Neural crest cell (in vitro differentiated cells): ENCODE measurements around the gene SYT13. TPM values are rescaled to one million over a fixed set of nuclear protein-coding genes. Genes with fewer than 3 reads are reported as not detected.
A peak's percentile ranks its signal among the peaks of the same experiment; 100 is the strongest.

Experiments
- DNase-seq: peaks from one replicate; pipeline ENCODE4 v3.0.0; 2021; ENCODE audit warnings: low read depth, mixed read lengths, low spot score
- H3K27ac Mint-ChIP-seq: one replicate; pipeline ENCODE4 v1.8.0; 2021; ENCODE audit warnings: mild to moderate bottlenecking, mixed read lengths; ENCODE audit not compliant: unreplicated experiment
- H3K27me3 Mint-ChIP-seq: 2 replicates; pipeline ENCODE4 v1.8.0; 2021; ENCODE audit warnings: low read depth, mild to moderate bottlenecking, mixed read lengths
- H3K36me3 Mint-ChIP-seq: 2 replicates; pipeline ENCODE4 v1.8.0; 2021; ENCODE audit warnings: low read depth, mild to moderate bottlenecking, mixed read lengths
- H3K4me1 Mint-ChIP-seq: 2 replicates; pipeline ENCODE4 v1.8.0; 2021; ENCODE audit warnings: mixed read lengths
- H3K4me3 Mint-ChIP-seq: one replicate; pipeline ENCODE4 v1.8.0; 2021; ENCODE audit warnings: mild to moderate bottlenecking, mixed read lengths
- H3K9me3 Mint-ChIP-seq: 2 replicates; pipeline ENCODE4 v1.8.0; 2021; ENCODE audit warnings: mixed read lengths
- total RNA-seq: library from RNA; stranded (reverse); gene quantifications from 2 replicates; pipeline ENCODE4 v1.2.1, GENCODE V29; 2021
- TF ChIP-seq, protein P1 (sequence below): fragments of 200-600 bp; sonication (generic); conservative IDR thresholded peaks from 2 replicates; pipeline ENCODE4 v1.5.0; 2021; ENCODE audit warnings: antibody characterized with exemption, mild to moderate bottlenecking

SYT13 gene
- total RNA-seq, 1 donor from 2014 or later, result 1.7 TPM

DNA sequence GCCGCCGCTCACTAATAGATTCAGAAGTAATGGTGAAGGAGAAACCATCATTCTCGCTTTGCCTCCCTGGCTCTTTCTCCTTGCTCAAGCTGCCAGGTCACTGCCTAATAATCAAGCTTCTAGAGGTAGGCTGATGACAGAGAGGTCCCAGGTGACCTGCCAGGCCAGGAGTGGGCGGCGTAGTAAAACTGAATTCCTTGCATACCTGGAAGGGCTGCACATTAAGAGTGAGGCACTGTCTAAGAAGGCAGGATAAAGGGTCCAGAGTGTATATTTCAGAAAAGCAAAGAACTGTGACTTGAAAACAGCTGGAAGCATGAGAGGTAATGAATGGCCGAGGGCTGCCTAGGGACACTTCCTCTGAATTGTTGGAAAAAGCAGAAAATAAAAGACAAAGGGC lies 4.1 kb downstream of the SYT13 start:
- no peaks in the 10 kb centered on the region for H3K9me3 Mint-ChIP-seq
- TF ChIP-seq, protein P1, sequence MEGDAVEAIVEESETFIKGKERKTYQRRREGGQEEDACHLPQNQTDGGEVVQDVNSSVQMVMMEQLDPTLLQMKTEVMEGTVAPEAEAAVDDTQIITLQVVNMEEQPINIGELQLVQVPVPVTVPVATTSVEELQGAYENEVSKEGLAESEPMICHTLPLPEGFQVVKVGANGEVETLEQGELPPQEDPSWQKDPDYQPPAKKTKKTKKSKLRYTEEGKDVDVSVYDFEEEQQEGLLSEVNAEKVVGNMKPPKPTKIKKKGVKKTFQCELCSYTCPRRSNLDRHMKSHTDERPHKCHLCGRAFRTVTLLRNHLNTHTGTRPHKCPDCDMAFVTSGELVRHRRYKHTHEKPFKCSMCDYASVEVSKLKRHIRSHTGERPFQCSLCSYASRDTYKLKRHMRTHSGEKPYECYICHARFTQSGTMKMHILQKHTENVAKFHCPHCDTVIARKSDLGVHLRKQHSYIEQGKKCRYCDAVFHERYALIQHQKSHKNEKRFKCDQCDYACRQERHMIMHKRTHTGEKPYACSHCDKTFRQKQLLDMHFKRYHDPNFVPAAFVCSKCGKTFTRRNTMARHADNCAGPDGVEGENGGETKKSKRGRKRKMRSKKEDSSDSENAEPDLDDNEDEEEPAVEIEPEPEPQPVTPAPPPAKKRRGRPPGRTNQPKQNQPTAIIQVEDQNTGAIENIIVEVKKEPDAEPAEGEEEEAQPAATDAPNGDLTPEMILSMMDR, result no peak
- DNase-seq, result no peak
- H3K27ac Mint-ChIP-seq, result no peak overlapping the region
- peaks cover 59% of the 10 kb centered on the region for H3K27me3 Mint-ChIP-seq
- H3K4me1 Mint-ChIP-seq, result peaks cover 16% of the 10 kb centered on the region
- H3K36me3 Mint-ChIP-seq, result no peaks in the 10 kb centered on the region
- H3K4me3 Mint-ChIP-seq, result peak overlapping the region; percentile 45

DNA sequence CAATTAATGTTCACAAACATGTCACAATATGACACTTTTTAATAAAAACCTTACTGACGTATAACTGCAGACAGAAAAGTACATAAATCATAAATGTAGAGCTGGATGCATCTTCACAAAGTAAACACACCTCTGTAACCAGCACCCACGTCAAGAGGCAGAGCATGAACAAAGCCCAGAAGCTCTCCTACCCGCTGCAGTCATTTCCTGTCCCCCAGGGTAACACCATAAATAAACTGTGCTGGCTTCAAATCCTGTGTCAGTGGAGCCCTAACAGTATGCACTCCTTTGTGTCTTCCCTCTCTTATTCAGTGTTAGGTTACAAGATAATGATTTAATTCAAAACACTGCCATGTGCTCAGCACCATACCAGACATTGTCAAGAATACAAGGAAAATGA lies 5.7 kb downstream of the SYT13 start:
- no peaks in the 10 kb centered on the region for H3K9me3 Mint-ChIP-seq
- H3K36me3 Mint-ChIP-seq, result no peaks in the 10 kb centered on the region
- no peak overlapping the region for H3K4me3 Mint-ChIP-seq
- peaks cover 14% of the 10 kb centered on the region for H3K4me1 Mint-ChIP-seq
- H3K27ac Mint-ChIP-seq, result no peak overlapping the region
- TF ChIP-seq, protein P1, result no peak
- H3K27me3 Mint-ChIP-seq, result peaks cover 57% of the 10 kb centered on the region
- no peak for DNase-seq

DNA sequence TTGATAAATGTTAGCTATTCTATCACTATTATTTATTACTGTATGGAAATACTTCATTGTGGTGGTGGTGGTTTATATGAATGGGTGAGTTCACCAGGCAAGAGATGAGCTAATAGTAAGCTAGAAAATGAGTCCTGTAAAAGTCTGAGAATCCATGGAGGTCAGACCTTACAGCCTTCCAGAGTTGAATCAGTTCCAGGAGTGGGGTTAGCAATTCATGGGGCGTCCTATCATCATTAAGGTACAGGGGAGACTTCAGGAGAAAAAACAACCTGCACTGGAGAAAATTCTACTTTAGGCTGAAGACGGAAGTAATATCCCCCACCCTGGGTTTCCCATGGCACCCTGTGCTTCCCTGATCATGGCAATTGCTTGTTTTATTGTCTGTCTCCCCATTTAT lies 6.5 kb downstream of the SYT13 start:
- no peak for DNase-seq
- peaks cover 57% of the 10 kb centered on the region for H3K27me3 Mint-ChIP-seq
- no peak overlapping the region for H3K27ac Mint-ChIP-seq
- no peaks in the 10 kb centered on the region for H3K36me3 Mint-ChIP-seq
- peaks cover 11% of the 10 kb centered on the region for H3K4me1 Mint-ChIP-seq
- H3K4me3 Mint-ChIP-seq, result no peak overlapping the region
- TF ChIP-seq, protein P1, result no peak
- no peaks in the 10 kb centered on the region for H3K9me3 Mint-ChIP-seq

DNA sequence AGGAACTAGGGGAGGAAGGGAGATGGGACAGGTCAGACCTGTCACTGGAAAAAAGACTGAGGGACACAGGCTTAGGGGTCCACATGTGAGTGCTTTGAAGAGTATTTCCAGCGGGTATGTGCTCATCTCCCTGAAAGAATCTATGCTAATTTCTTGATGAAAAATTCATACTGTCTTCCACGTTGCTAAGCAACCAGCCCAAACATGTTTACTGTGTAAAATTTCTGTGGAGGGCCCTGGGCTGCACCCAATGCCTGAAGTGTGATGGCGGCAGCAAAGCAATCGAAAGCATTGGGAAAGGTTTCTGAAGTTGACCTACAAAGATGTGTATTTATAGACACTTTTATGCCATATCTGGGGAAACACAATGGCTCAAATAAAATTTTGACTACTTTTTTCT lies 7.4 kb downstream of the SYT13 start:
- Mint-ChIP-seq H3K4me3 (no peak overlapping the region), H3K4me1 (peaks cover 11% of the 10 kb centered on the region), H3K36me3 (no peaks in the 10 kb centered on the region), H3K9me3 (no peaks in the 10 kb centered on the region), H3K27ac (no peak overlapping the region), H3K27me3 (peaks cover 57% of the 10 kb centered on the region)
- no peak for DNase-seq
- TF ChIP-seq, protein P1, result no peak

DNA sequence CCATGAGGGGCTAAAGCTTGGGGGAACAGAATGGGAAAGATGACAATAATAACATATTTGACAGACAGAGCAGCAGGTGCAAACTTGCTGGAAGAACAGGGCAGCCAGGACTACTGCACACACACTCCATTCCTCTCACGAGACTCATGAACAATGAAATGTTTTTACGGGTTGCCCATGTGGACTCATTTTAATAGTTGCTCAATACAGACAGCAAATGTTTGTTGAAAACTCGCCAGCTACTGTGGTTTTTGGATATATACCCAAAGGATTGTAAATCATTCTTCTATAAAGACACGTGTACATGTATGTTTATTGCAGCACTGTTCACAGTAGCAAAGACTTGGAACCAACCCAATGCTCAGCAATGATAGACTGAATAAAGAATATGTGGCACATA lies 10.3 kb downstream of the SYT13 start:
- no peaks in the 10 kb centered on the region for H3K9me3 Mint-ChIP-seq
- TF ChIP-seq, protein P1, result no peak
- H3K4me1 Mint-ChIP-seq, result peaks cover 6% of the 10 kb centered on the region
- H3K27me3 Mint-ChIP-seq, result peaks cover 68% of the 10 kb centered on the region
- no peak for DNase-seq
- no peak overlapping the region for H3K27ac Mint-ChIP-seq
- no peak overlapping the region for H3K4me3 Mint-ChIP-seq
- H3K36me3 Mint-ChIP-seq, result no peaks in the 10 kb centered on the region

DNA sequence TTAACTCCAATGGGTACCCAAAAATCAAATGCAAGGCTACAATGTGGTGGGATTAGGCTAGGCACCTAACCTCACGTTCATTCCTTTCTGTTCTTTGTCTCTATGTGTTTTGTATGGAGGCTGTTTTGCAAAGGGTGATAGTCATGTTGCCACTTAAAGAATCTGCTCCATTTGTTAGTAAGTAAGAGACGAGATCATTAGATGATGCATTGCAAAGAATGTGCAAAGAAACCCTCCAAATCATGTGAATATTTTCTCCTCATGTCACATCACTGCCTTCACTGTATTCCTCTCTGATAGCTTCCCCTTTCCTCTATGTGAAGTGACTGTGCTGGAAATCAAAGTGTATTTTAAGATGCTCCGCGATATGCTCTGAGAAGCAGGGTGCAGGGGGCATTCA lies 11.9 kb downstream of the SYT13 start:
- no peaks in the 10 kb centered on the region for H3K36me3 Mint-ChIP-seq
- H3K4me1 Mint-ChIP-seq, result no peaks in the 10 kb centered on the region
- no peak for DNase-seq
- H3K4me3 Mint-ChIP-seq, result no peak overlapping the region
- H3K9me3 Mint-ChIP-seq, result no peaks in the 10 kb centered on the region
- no peak overlapping the region for H3K27ac Mint-ChIP-seq
- TF ChIP-seq, protein P1, result no peak
- peaks cover 80% of the 10 kb centered on the region for H3K27me3 Mint-ChIP-seq
